ENCODE data around the gene TCF25.
A peak's percentile ranks its signal among the peaks of the same experiment; 100 is the strongest.
"Not testable (repeated sequence)": the region's sequence is repeated elsewhere in the genome, so short reads cannot be mapped to it uniquely, and the experiment has no call there.

Gene TCF25

GRCh38 chr16:89873109-89873971 is at the start of gene TCF25:
TCF25 (plus strand) TSS chr16:89873592; CDS start chr16:89873668, 76 bp downstream.
- H3K27ac ChIP-seq, result peak within 1 kb of the TSS; percentile 98
- ChIA-PET CTCF (interaction anchor here (0.5 to 1.7 kb wide), 2 partner anchors 12 to 633 kb away, joined by 5 to 10 read pairs; no protein-coding TSS in a partner anchor), POLR2A (ENCODE audit: low non-redundant PET) (interaction anchor here (0.6 to 1.1 kb wide), 4 partner anchors 36 to 151 kb away, joined by 3 to 6 read pairs (median 4); no protein-coding TSS in a partner anchor)
- no peak for TF ChIP-seq CTCF (conservative IDR thresholded peaks at IDR 0.05; ENCODE audit: low read depth)
- peak; percentile 93 for DNase-seq (ENCODE audit: low spot score)

GRCh38 chr16:89823824-89824148 is 49.6 kb upstream of the TCF25 start:
- CTCF ChIA-PET; H3K27ac ChIP-seq; POLR2A ChIA-PET (ENCODE audit: low non-redundant PET); DNase-seq (ENCODE audit: low spot score): not testable (repeated sequence)

GRCh38 chr16:89826531-89827382 is 46.6 kb upstream of the TCF25 start:
- no peak for TF ChIP-seq CTCF (conservative IDR thresholded peaks at IDR 0.05; ENCODE audit: low read depth)
- peak overlapping the region; percentile 78 for H3K27ac ChIP-seq
- no peak for DNase-seq (ENCODE audit: low spot score)
- ChIA-PET CTCF (no interaction called here), POLR2A (ENCODE audit: low non-redundant PET) (interaction anchor here (0.7 kb wide), 1 partner anchor 80 kb away, joined by 4 read pairs; no protein-coding TSS in a partner anchor)

GRCh38 chr16:89827383-89828198 is 45.8 kb upstream of the TCF25 start:
- DNase-seq (ENCODE audit: low spot score), result peak; percentile 19
- no peak for TF ChIP-seq CTCF (conservative IDR thresholded peaks at IDR 0.05; ENCODE audit: low read depth)
- ChIA-PET POLR2A (ENCODE audit: low non-redundant PET) (interaction anchor here (0.7 kb wide), 1 partner anchor 79 kb away, joined by 4 read pairs; no protein-coding TSS in a partner anchor), CTCF (interaction anchor here (0.6 kb wide), 1 partner anchor 214 kb away, joined by 5 read pairs; the partner anchor contains the start of gene DPEP1)
- H3K27ac ChIP-seq, result peak overlapping the region; percentile 78

GRCh38 chr16:89828199-89828869 is 45.1 kb upstream of the TCF25 start, which contains the start of gene SPIRE2:
SPIRE2 (plus strand) TSS chr16:89828475; CDS start chr16:89828551, 76 bp downstream.
- H3K27ac ChIP-seq, result peak within 1 kb of the TSS; percentile 78
- ChIA-PET POLR2A (ENCODE audit: low non-redundant PET) (no interaction called here), CTCF (interaction anchor here (1.3 kb wide), 1 partner anchor 32 kb away, joined by 8 read pairs; no protein-coding TSS in a partner anchor)
- TF ChIP-seq CTCF (conservative IDR thresholded peaks at IDR 0.05; ENCODE audit: low read depth), result no peak
- DNase-seq (ENCODE audit: low spot score), result peak; percentile 57
